Activated CD8-positive, alpha-beta memory T cell treated with anti-CD3 and anti-CD28 coated beads, Interleukin-2, amount 50 U/mL, for 1 hour (primary cell): ENCODE measurements around the gene PKN3.
"Not testable (repeated sequence)": the region's sequence is repeated elsewhere in the genome, so short reads cannot be mapped to it uniquely, and the experiment has no call there.

Experiments used
- DNase-seq: peaks from one replicate; pipeline ENCODE4 v3.0.0-alpha.2; 2020; ENCODE audit errors: extremely low read depth

Gene PKN3

DNA sequence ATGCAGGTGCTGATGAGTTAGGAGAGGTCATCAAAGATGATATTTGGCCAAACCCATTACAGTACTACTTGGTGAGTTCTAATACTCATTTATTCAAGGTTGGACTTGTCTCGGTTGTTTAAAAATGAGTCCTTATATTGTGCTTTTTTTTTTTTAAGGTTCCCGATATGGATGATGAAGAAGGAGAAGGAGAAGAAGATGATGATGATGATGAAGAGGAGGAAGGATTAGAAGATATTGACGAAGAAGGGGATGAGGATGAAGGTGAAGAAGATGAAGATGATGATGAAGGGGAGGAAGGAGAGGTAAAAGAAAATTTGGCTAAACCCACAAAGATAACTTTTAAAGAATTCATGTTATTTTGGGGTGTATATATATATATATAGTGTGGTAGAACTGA is 8.6 kb upstream of the PKN3 start:
- not testable (repeated sequence) for DNase-seq

DNA sequence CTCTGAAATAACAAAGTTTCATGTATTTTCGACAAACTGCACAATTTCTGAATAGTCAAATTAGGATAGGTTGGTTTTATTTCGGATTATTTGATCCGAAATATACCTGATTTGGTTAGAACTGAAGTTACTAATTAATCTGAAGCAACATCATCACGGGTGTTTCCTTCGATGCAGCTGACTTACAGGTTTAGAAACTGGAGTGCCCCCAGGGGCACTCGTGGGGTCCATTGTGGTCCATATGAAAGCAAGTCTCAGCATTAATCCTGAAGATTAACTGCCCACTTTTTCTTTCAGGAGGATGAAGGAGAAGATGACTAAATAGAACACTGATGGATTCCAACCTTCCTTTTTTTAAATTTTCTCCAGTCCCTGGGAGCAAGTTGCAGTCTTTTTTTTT is 8.0 kb upstream of the PKN3 start:
- DNase-seq: no peak

DNA sequence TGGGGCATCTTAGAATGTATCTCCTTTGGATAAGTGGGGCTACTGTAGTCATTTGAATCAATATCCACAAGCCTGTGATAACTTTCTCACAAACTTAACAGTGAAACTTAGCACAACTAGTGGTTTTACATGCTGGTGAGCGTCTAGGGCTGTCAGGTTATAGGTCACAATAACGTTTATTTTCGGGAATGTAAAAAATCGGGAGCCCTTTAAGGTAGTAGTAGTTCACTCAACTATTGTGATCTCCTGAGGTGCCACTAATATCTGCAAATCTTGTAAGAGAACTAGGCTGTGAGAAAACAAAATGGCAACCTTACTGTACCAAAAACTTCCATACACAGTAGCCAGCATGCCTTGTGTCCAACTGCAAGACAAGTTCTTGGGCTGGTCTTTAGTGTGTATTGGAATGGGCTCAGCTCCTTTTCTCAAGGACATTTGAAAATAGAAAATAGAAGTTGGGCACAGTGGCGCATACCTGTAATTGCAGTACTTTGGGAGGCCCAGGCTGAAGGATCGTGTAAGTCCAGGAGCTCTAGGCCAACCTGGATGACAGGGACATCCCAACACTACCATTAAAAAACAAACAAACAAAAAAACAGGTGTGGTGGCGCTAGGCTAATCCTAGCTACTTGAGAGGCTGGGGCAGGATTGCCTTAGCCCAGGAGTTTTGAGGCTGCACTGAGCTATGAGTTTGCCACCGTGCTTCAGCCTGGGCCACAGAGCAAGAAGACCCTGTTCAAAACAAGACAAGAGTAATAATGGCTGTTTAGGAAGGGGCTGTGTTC is 5.2 kb upstream of the PKN3 start:
- DNase-seq: no peak

DNA sequence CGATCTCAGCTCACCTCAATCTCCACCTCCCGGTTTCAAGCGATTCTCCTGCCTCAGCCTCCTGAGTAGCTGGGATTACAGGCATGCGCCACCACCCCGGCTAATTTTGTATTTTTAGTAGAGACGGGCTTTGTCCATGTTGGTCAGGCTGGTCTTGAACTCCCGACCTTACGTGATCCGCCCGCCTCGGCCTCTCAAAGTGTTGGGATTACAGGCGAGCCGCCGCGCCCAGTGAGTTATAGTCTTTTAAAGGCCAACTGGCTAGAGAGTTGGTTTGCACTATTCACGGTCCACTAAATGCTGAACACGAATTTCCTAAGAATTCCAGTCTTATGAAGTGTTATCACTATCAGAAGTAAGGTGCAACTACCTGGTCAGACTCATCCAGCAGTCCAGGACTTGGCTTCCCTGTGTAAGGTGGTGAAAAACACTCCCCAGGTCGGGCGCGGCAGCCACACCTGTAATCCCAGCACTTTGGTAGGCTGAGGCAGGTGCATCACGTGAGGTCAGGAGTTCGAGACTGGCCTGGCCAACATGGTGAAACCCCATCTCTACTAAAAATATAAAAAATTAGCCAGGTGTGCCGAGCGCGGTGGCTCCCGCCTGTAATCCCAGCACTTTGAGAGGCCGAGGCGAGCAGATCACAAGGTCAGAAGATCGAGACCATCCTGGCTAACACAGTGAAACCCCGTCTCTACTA is 3.1 kb upstream of the PKN3 start:
- not testable (repeated sequence) for DNase-seq

DNA sequence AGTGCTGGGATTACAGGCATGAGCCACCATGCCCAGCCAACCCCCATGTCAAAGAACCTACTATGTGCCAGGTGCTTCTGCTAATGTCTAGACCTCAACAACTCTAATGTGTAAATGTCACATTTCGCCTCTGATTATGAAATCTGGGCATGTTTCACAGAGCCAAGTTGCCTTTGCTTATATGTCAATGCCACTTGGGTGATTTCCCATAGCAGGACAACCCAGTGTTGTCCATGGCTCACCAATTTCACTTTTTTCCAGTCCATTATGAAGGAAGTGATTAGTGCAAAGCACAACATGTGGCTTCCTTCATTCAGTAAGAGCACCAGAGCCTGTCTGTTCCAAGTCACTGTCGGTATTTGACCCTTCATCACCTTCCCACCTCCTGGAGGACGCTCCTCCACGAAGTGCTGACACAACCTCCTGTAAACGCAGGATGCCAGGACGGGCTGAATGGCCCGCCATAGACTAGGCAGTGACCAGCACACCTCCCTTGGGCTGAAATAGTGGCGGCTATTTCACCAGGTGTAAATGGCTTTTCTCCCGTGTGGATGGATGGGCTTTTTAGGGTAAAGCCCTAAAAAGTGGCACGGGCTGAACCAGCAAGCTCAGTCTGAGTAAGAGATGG is 962 bp upstream of the PKN3 start:
- no peak for DNase-seq

DNA sequence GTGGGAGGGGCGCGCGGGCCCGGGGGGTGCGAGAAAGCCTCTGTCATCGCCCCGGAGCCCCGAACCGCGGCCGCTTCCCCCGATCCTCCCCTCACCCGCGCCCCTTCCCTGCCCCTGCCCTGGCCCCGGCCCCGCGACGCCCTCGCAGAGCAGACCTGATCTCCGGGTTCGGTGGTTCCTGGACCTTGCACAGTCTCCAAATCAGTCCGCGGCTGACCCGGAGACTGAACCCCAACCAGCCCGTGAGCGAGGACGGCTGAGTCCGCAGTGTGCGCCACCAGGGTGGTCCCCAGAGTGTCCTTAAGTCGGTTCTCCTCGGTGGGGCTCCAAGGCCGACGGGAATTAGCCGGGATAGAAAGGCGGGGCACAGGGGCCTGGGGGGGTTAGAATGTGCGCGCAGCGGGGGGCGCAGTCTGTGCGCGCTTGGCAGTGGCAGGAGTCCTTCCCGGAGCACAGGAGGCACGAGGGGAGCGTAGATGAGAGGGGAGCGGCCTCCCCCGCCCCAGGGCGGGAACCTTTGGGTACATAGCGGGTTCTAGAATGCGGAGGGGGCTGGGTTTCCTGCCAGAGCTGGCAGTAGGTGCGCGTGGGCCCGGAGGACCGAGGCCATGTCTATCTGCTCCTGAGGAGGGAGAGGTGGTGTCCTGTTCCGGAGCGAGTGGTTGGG is 779 bp downstream of the PKN3 start:
- DNase-seq: no peak

DNA sequence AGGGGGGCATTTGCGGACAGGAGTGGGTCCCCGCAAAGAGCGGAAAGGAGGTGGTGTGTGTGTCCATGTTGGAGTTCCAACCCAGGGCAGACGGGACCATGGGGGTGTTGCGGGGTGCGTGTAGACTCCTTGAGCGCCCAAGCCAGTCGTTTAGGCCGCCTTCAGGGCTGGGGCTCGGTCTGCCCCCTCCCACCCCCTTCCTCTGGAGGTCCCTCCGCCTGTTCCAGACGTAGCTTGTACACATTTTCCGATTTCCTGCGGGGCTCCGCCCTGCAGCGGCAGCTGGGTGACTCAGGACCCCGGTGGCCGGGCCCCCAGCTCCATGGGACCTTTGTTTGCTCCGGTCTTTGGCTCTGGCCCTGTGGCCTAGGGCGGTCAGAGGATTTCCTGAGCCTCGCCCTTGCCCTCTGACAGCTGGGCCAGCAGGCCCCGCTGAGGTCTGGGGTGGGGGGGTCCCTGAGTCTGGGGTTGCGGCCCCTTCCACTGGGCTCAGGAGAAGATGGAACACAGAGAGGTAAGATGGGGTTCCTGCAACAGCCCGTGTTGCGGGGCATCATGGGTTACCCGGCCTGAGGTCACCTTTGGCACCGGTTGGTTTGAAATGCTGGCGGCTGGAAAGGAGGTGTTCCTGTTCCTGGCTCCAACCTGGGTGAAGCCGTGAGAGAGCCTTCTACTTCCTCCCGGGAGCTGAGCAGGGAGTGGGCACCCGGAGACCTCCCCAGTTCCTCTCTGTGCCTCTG is 1.5 kb downstream of the PKN3 start:
- no peak for DNase-seq

DNA sequence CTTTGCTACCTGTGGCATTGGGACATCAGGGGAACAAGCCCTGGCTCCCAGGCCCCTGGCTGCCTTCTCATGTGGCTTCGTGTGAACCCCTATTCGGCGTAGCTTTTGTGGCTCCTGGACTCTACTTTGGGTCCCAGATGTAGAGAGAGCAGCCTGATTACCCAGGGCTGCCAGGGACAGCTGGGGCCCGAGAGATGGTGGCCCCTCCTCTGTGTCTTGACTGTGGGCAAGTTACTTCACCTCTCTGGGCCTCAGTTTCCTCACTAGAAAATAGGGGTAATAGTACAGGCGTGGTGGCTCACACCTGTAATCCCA is 2.0 kb downstream of the PKN3 start:
- DNase-seq: no peak

DNA sequence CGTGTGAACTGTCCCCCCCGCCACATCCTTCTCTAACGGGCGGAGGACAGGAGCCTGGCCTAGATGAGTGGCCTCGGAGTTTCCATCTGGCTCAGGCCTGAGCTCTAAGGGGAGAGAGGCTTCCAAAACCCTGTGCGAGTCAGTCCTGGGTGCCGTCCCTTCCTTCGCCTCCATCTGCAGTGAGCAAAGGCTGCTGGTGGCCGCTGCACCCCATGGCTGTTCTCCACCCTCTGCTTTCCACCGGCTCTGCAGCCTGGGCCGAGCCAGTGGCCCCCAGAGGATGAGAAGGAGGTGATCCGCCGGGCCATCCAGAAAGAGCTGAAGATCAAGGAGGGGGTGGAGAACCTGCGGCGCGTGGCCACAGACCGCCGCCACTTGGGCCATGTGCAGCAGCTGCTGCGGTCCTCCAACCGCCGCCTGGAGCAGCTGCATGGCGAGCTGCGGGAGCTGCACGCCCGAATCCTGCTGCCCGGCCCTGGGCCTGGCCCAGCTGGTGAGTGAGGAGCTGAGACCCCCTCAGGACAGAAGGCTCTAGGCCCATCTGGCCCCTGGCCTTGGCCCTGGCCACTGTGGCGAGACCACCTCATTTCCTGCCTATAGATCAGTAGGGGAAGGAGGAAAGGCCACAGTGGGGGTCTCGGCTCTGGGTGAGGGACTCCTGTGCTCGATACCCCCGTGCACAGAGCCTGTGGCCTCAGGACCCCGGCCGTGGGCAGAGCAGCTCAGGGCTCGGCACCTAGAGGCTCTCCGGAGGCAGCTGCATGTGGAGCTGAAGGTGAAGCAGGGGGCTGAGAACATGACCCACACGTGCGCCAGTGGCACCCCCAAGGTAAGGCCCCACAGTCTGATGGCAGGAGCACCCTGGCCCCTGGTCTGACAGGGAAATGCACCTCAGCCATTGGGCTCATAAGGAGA is 3.0 kb downstream of the PKN3 start:
- no peak for DNase-seq

DNA sequence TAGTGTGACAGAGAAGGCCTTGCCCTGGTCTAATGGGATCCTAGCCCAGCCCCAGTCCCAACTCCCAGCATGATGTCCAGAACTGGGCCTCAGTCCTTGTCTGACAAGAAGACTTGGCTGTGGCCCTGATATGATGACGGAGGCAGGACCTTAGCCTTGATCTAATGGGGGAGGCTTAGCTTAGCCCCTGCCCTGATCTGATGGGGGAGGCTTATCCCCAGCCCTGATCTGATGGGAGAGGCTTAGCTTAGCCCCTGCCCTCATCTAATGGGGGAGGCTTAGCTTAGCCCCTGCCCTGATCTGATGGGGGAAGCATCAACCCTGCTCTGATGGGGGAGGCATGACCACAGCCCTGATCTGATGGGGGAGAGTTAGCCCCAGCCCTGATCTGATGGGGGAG is 3.7 kb downstream of the PKN3 start:
- DNase-seq: no peak

DNA sequence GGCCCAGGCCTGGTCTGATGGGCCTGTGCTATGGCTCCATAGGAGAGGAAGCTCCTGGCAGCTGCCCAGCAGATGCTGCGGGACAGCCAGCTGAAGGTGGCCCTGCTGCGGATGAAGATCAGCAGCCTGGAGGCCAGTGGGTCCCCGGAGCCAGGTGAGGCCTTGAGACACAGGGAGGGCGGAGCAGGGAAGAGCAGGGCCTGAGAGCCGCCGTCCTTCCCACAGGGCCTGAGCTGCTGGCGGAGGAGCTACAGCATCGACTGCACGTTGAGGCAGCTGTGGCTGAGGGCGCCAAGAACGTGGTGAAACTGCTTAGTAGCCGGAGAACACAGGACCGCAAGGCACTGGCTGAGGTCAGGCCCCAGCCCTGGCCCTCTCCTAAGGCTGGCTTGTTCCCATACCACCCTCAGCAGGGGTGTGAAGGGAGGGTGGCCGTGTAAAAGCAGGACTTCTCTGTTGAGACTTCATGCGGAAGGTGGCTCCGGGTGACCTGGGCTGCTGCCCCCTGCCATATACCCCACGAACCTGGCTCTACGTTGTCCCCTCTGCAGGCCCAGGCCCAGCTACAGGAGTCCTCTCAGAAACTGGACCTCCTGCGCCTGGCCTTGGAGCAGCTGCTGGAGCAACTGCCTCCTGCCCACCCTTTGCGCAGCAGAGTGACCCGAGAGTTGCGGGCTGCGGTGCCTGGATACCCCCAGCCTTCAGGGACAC is 4.5 kb downstream of the PKN3 start:
- no peak for DNase-seq

DNA sequence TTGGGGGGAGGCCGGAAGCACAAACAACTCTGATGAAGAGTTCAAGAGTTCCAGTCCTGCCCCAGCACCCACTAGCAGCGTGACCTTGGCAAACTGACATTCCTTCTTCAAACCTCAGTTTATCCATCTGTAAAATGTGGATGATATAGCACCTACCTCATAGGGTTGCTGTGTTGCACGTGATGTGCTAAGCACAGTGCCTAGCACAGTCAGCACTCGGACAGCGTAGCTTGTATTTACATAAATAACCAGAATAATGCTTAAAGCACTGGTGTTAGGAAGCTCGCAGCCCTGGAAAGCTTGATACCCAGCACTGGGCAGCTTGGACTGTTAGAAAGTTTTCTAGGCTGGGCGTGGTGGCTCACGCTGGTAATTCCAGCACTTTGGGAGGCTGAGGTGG is 5.1 kb downstream of the PKN3 start:
- DNase-seq: no peak

DNA sequence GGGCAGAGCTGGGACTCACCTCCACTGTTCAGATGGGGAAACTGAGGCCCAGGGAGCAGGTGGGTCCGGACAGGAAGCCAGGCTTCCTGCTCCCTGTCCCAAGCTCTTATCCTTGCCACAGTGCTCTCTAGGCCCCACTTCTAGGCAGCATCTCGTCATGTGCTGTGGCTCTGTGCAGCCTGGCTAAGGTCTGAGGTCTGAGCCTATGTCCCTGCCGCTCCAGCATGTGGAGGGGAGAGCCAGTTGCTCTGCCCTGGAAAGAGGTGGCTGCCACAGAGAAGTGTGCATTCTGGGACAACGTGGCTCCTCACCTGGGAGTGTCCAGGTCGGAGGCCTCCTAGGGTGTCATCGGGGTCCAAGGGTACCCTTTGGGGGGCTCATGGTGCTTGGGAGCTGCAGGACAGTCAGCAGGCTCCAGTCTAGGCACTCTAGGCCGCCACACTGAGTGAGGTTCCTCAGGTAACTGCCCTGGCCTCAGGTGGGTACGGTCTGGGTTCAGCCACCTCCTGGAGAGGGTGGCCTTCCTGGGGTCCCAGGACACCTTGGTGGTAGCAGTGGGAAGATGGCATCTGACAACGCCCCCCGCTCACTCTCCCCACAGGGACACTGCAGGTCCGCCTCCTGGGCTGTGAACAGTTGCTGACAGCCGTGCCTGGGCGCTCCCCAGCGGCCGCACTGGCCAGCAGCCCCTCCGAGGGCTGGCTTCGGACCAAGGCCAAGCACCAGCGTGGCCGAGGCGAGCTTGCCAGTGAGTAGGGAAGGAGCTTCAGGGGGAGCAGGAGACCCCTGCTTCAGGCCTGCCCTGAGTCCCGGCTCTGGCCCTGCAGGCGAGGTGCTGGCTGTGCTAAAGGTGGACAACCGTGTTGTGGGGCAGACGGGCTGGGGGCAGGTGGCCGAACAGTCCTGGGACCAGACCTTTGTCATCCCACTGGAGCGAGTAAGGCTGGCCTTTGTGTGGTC is 10.4 kb downstream of the PKN3 start:
- no peak for DNase-seq

DNA sequence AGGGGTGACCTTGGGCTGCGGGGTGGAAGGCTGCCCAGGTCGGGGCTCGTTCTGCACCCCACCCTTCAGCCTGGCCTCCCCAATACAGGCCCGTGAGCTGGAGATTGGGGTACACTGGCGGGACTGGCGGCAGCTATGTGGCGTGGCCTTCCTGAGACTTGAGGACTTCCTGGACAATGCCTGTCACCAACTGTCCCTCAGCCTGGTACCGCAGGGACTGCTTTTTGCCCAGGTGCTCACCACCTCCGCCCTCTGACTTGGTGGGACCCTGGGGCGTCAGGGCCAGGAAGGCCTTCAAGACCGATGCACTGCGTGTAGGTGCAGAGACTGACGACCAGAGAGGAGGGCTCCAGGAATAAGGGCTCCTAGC is 11.1 kb downstream of the PKN3 start:
- no peak for DNase-seq

DNA sequence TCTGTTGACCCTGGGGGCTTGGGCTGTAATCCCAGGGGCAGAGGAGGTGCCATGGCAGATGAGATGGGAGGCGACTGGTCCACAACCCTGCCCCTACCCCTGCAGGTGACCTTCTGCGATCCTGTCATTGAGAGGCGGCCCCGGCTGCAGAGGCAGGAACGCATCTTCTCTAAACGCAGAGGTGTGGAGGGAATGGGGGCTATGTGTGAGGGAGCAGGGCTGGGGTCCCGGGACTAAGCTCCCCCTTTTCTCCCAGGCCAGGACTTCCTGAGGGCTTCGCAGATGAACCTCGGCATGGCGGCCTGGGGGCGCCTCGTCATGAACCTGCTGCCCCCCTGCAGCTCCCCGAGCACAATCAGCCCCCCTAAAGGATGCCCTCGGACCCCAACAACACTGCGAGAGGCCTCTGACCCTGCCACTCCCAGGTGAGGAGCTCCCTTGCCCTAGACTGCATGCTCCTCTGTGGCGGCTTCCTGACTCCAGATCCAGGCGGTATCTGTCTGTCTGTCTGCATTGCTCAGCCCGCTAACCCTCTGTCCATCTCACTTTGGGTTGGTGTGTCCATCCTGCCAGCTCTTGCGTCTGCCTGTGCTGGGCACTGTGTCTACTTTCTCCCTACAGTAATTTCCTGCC is 11.8 kb downstream of the PKN3 start:
- DNase-seq: no peak

DNA sequence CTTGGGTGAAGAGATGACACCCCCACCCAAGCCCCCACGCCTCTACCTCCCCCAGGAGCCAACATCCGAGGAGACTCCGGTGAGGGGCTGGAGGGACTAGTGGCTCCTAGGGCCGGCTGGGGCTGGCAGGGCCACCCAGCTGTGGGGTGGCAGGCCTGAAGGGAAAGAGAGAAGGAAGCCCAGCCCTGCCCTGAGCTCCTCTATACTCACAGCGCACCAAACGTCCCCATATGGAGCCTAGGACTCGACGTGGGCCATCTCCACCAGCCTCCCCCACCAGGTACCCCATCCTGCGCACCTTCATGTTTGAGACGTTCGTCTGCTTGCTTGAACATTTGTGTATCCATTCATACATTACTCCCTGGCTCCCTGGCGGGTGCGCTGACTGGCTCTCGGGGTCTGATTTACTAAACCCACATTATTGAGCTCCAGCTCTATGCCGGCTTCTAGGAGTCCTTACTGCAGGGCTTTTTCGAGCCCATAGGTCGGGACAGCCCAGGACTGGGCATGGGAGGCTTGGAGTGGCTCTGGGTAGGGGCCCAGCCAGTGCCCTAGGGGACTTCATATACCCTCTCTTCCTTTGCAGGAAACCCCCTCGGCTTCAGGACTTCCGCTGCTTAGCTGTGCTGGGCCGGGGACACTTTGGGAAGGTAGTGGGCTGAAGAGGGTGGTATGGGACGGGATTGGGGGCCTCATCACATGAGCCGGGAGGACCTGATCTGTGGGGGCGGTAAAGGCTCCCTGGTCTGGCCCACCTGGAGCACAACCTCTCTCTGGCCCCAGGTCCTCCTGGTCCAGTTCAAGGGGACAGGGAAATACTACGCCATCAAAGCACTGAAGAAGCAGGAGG is 12.5 kb downstream of the PKN3 start:
- no peak for DNase-seq

DNA sequence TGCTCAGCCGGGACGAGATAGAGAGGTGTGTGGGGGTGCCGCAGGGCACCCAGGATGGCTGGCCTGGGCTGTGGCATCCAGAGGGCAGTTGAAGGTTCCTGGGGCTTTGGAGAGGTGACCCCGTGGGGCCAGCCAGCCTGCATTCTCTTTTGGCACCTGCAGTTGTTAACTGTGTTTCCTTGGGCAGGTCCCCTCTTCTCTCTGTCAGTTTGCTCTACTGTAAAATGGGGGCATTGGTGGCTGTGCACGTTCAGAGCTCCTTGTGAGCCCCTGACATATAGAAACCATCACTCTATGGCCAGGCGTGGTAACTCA is 13.1 kb downstream of the PKN3 start:
- DNase-seq: no peak
